ENCODE measurements around the gene CUEDC2. TPM values are rescaled to one million over a fixed set of nuclear protein-coding genes. Genes with fewer than 3 reads are reported as not detected.
A peak's percentile ranks its signal among the peaks of the same experiment; 100 is the strongest.

CUEDC2 gene
- total RNA-seq, 2 experiments from 2014 or later: 73.5 to 78.2 TPM

- CTCF ChIA-PET: interaction anchor here (0.6 to 3.9 kb wide), 18 partner anchors 11 to 299 kb away, joined by 3 to 23 read pairs (median 6); partner anchors contain the start of genes CUEDC2, FBXL15, NFKB2 and SUFU
- Mint-ChIP-seq H3K27me3 (no peaks in the 10 kb centered on the region), H3K4me1 (peaks cover 43% of the 10 kb centered on the region), H3K36me3 (peaks cover 9% of the 10 kb centered on the region), H3K27ac (peak overlapping the region; percentile 91), H3K9me3 (ENCODE audit: low read depth) (no peaks in the 10 kb centered on the region), H3K4me3 (peak overlapping the region; percentile 86)
- peak; percentile 79 for ATAC-seq
- peak; percentile 92 for DNase-seq
Observed at GRCh38 chr10:102450374-102451104, 18.2 kb upstream of the CUEDC2 start.

DNA sequence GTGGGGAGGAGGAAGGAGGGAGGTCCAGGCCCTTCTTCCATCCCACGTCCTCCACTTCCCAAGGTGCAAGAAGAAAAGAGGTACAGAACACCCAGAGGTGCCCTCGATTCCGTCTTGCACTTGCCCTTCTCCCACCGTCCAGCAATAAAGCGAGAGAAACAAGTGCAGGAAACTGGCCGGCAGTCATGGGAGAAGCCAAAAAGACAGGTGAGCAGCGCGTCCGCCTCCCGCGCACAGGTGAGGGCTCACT lies 17.7 kb upstream of the CUEDC2 start:
- no peak for DNase-seq
- Mint-ChIP-seq H3K36me3 (peaks cover 6% of the 10 kb centered on the region), H3K27me3 (no peaks in the 10 kb centered on the region), H3K4me1 (peaks cover 39% of the 10 kb centered on the region), H3K4me3 (peak overlapping the region; percentile 86), H3K9me3 (ENCODE audit: low read depth) (no peaks in the 10 kb centered on the region), H3K27ac (peak overlapping the region; percentile 91)
- no peak for ATAC-seq
- CTCF ChIA-PET: interaction anchor here (0.6 to 3.9 kb wide), 16 partner anchors 11 to 299 kb away, joined by 3 to 23 read pairs (median 6); partner anchors contain the start of genes CUEDC2, FBXL15, NFKB2 and SUFU

DNA sequence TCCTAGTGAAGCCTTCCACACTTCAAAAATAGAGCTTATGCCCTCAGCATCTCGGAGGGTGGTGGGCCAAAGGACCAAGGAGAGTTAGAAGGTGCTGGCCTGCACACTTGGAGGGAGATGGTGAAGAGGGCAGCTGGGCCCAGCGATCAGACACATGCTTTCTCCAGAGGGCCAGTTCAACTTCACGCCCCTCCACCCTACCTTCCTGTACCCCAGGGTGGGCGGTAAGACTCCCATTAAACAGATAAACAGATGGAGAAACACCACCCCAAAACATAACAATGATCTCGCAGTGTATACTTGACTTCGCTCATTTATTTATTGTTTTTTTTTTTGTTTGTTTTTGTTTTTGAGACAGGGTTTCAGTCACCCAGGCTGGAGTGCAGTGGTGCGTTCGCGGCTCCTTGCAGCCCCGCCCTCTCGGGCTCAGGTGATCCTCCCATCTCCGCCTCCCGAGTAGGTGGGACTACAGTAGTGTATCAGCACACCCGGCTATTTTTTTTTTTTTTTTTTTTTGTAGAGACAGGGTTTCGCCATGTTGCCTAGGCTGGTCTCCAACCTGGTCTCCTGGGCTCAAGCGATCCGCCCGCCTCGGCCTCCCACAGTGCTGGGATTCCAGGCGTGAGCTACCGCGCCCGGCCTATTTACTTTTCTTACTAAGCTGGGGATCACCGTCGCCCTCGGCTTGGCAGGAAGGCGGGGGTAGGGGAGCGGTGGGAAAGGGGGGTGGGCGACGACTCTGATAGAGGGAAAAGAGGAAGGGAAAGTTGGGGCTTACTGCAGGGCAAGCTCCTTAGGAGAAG lies 17.1 kb upstream of the CUEDC2 start:
- H3K4me3 Mint-ChIP-seq: peak overlapping the region; percentile 86
- peaks cover 35% of the 10 kb centered on the region for H3K4me1 Mint-ChIP-seq
- ATAC-seq (peak; percentile 72), DNase-seq (peak; percentile 95)
- H3K27ac Mint-ChIP-seq: peak overlapping the region; percentile 91
- no peaks in the 10 kb centered on the region for H3K9me3 Mint-ChIP-seq (ENCODE audit: low read depth)
- H3K36me3 Mint-ChIP-seq: peaks cover 8% of the 10 kb centered on the region
- no peaks in the 10 kb centered on the region for H3K27me3 Mint-ChIP-seq
- CTCF ChIA-PET: interaction anchor here (0.6 to 3.9 kb wide), 14 partner anchors 12 to 219 kb away, joined by 3 to 23 read pairs (median 6); partner anchors contain the start of genes CUEDC2, FBXL15, NFKB2 and SUFU

DNA sequence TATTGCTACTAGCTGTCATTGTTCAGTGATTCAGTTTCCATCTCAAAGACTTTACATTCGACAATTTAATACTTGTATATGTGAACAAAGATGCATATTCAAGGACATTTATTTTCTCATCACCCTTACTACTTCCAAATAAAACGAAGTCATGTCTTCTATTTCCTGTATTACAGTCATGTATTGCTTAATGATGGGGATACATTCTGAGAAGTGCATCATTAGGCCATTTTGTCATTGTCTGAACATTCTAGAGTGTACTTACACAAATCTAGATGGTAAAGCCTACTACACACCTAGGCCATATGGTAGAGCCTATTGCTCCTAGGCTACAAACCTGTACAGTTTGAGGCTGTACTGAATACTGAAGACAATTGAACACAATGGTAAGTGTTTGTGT lies 12.5 kb upstream of the CUEDC2 start:
- DNase-seq (no peak), ATAC-seq (no peak)
- H3K27ac Mint-ChIP-seq: no peak overlapping the region
- no peaks in the 10 kb centered on the region for H3K9me3 Mint-ChIP-seq (ENCODE audit: low read depth)
- no peak overlapping the region for H3K4me3 Mint-ChIP-seq
- H3K27me3 Mint-ChIP-seq: no peaks in the 10 kb centered on the region
- H3K4me1 Mint-ChIP-seq: peaks cover 10% of the 10 kb centered on the region
- H3K36me3 Mint-ChIP-seq: peaks cover 2% of the 10 kb centered on the region
- CTCF ChIA-PET: interaction anchor here (1.9 kb wide), 1 partner anchor 9 kb away, joined by 6 read pairs; no protein-coding TSS in a partner anchor

- DNase-seq: no peak
- Mint-ChIP-seq H3K27me3 (no peaks in the 10 kb centered on the region), H3K27ac (no peak overlapping the region), H3K9me3 (ENCODE audit: low read depth) (no peaks in the 10 kb centered on the region), H3K4me1 (peaks cover 40% of the 10 kb centered on the region), H3K4me3 (no peak overlapping the region), H3K36me3 (peaks cover 13% of the 10 kb centered on the region)
- ATAC-seq: no peak
- CTCF ChIA-PET: interaction anchor here (0.7 to 1.5 kb wide), 2 partner anchors 15 to 23 kb away, joined by 3 to 4 read pairs; no protein-coding TSS in a partner anchor
Observed at GRCh38 chr10:102438374-102438773, 6.0 kb upstream of the CUEDC2 start.

- Mint-ChIP-seq H3K27me3 (no peaks in the 10 kb centered on the region), H3K4me3 (peak overlapping the region; percentile 80), H3K4me1 (peaks cover 47% of the 10 kb centered on the region), H3K9me3 (ENCODE audit: low read depth) (no peaks in the 10 kb centered on the region), H3K27ac (peak overlapping the region; percentile 47), H3K36me3 (peaks cover 13% of the 10 kb centered on the region)
- ATAC-seq: no peak
- CTCF ChIA-PET: interaction anchor here (1.5 to 8.0 kb wide), 3 partner anchors 15 to 208 kb away, joined by 4 to 82 read pairs (median 5); partner anchors contain the start of gene FBXL15
- no peak for DNase-seq
Observed at GRCh38 chr10:102437515-102437914, 5.1 kb upstream of the CUEDC2 start.

DNA sequence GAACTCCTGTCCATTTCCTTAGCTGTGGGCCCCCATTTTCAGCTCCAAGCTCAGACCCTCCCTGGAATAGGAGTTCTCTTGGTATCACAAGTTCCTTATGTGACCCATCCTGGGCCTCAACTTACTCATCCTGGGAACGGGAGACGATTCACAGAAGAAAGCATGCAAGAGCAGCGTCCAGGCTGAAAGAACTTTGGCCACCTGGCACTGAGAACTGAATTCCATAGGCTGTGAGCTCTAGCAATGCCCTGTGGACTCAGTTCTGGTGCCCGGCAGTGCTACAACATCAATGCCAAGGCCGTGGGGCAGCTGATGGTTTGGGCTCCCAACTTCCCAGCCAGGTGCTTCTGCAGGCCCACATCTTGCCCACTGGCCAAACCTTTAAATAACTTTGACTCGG lies 3.9 kb upstream of the CUEDC2 start:
- Mint-ChIP-seq H3K27ac (peak overlapping the region; percentile 89), H3K27me3 (no peaks in the 10 kb centered on the region), H3K36me3 (peaks cover 13% of the 10 kb centered on the region), H3K4me3 (peak overlapping the region; percentile 80), H3K4me1 (peaks cover 52% of the 10 kb centered on the region), H3K9me3 (ENCODE audit: low read depth) (no peaks in the 10 kb centered on the region)
- DNase-seq: no peak
- ATAC-seq: no peak
- CTCF ChIA-PET: interaction anchor here (1.2 to 8.0 kb wide), 11 partner anchors 8 to 267 kb away, joined by 3 to 82 read pairs (median 5); partner anchors contain the start of genes ACTR1A, FBXL15 and SUFU

- Mint-ChIP-seq H3K27ac (peak overlapping the region; percentile 89), H3K27me3 (no peaks in the 10 kb centered on the region), H3K9me3 (ENCODE audit: low read depth) (no peaks in the 10 kb centered on the region), H3K4me3 (peak overlapping the region; percentile 80), H3K4me1 (peaks cover 54% of the 10 kb centered on the region), H3K36me3 (peaks cover 13% of the 10 kb centered on the region)
- DNase-seq (peak; percentile 79), ATAC-seq (peak; percentile 24)
- CTCF ChIA-PET: interaction anchor here (1.2 to 8.0 kb wide), 10 partner anchors 9 to 266 kb away, joined by 3 to 82 read pairs (median 5); partner anchors contain the start of genes FBXL15 and SUFU
Observed at GRCh38 chr10:102435529-102436233, 3.3 kb upstream of the CUEDC2 start.

DNA sequence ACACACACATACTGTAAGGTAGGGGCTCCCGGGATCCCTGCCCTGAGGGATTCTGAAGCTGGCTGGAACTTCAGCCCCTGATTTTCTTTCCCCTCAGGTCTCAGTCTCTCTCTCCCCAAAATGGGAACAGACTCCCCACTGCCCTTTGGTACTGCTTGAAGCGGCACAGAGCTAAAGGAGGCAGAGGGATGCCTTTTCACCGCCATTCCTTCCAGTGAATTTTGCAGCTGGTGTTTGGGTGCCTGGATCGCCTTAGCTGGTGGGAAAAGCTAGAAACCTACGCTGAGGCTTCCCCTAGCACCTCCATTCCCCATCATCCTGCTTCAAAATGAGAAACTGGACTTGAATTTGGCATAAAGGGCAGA lies 2.7 kb upstream of the CUEDC2 start:
- H3K27ac Mint-ChIP-seq: peak overlapping the region; percentile 89
- peak overlapping the region; percentile 80 for H3K4me3 Mint-ChIP-seq
- H3K4me1 Mint-ChIP-seq: peaks cover 56% of the 10 kb centered on the region
- CTCF ChIA-PET: interaction anchor here (1.2 to 8.0 kb wide), 5 partner anchors 9 to 266 kb away, joined by 3 to 82 read pairs (median 6); partner anchors contain the start of gene FBXL15
- H3K27me3 Mint-ChIP-seq: no peaks in the 10 kb centered on the region
- DNase-seq (no peak), ATAC-seq (no peak)
- H3K9me3 Mint-ChIP-seq (ENCODE audit: low read depth): no peaks in the 10 kb centered on the region
- peaks cover 13% of the 10 kb centered on the region for H3K36me3 Mint-ChIP-seq

DNA sequence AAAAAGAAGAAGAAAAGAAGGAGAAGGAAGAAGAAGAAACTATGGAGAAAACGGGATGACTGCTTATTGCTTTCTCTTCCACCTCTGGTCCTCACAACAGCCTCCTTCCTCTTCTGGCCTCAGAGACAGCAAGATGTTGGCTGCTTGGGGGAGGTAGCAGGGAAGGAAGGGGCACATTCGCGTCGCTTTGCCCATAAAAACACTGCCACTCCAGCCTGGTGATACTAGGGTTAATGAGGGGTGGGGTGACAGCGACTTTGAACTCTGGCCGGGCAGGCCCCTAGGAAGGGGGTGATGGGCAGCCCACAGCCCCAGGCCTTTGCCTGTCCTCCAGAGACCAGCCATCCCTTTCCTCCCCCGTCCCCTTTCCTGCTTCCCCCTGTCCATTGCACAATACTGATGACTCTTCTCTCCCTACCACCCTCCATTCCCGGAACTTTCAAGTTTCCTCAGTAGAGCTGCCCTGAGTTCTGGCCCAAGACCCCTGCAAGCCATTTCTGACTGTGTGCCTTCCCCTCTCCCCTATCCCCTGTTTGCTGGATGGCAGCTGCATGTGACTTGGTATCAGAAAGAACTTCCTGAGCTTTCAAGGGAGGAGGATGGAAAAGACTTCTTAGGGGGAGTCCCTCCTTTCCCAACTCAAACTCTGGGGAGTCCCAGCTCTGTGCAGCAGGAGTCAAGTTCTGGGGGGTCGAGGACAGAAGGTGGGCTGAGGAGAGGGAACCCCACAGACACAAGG lies 2.2 kb upstream of the CUEDC2 start:
- H3K4me1 Mint-ChIP-seq: peaks cover 56% of the 10 kb centered on the region
- no peaks in the 10 kb centered on the region for H3K9me3 Mint-ChIP-seq (ENCODE audit: low read depth)
- no peaks in the 10 kb centered on the region for H3K27me3 Mint-ChIP-seq
- peak overlapping the region; percentile 89 for H3K27ac Mint-ChIP-seq
- CTCF ChIA-PET: interaction anchor here (0.6 to 8.0 kb wide), 7 partner anchors 10 to 265 kb away, joined by 3 to 82 read pairs (median 6); partner anchors contain the start of gene FBXL15
- no peak for DNase-seq
- H3K36me3 Mint-ChIP-seq: peaks cover 13% of the 10 kb centered on the region
- H3K4me3 Mint-ChIP-seq: peak overlapping the region; percentile 80
- ATAC-seq: no peak

GRCh38 chr10:102433619-102434046 lies 1.3 kb upstream of the CUEDC2 start:
- CTCF ChIA-PET: interaction anchor here (0.6 to 8.0 kb wide), 6 partner anchors 11 to 203 kb away, joined by 3 to 82 read pairs (median 4); partner anchors contain the start of gene FBXL15
- Mint-ChIP-seq H3K9me3 (ENCODE audit: low read depth) (no peaks in the 10 kb centered on the region), H3K4me3 (peak overlapping the region; percentile 91), H3K36me3 (peaks cover 13% of the 10 kb centered on the region), H3K27me3 (no peaks in the 10 kb centered on the region), H3K27ac (peak overlapping the region; percentile 95), H3K4me1 (peaks cover 58% of the 10 kb centered on the region)
- no peak for DNase-seq
- ATAC-seq: no peak

Measured in activated CD8-positive, alpha-beta memory T cell treated with anti-CD3 and anti-CD28 coated beads, Interleukin-2, amount 10 ng/mL, durations not matched to agents 7 days and 5 days (primary cell).